HG03175 (cell line): Measurements from ENCODE around the gene GAS5.
"Not testable (repeated sequence)": the region's sequence is repeated elsewhere in the genome, so short reads cannot be mapped to it uniquely, and the experiment has no call there.

Source experiments
- ATAC-seq: cut with Tn5 transposase; IDR thresholded peaks from one replicate; pipeline ENCODE4 v1.9.1; 2021; ENCODE audit warnings: mild to moderate bottlenecking, moderate library complexity; ENCODE audit not compliant: unreplicated experiment

Gene GAS5

GRCh38 chr1:173870252-173871075, 2.7 kb upstream of the GAS5 start:
- peak; percentile 26 for ATAC-seq

DNA sequence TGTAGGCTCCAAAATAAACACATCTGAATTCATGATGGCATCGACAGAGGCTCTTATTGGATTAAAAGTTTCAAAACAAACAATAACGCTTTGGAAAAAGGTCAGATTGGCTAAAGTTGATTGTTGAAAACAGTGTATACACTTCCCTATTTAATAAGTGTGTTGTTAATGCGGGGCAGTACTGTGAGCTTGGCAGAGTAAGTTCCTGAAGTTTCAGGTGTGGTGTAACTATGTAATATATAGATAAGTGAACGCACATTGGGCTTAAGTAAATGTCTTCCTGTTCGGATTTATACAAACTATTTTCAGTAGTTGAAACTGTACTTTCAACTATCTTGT, 1.2 kb upstream of the GAS5 start:
- no peak for ATAC-seq

- peak; percentile 62 for ATAC-seq
These were observed 654 bp upstream of the GAS5 start, which contains the start of gene ZBTB37 for GRCh38 chr1:173868266-173869020. ZBTB37 (plus strand) TSS chr1:173868380; CDS start chr1:173870226, 1,846 bp downstream.

DNA sequence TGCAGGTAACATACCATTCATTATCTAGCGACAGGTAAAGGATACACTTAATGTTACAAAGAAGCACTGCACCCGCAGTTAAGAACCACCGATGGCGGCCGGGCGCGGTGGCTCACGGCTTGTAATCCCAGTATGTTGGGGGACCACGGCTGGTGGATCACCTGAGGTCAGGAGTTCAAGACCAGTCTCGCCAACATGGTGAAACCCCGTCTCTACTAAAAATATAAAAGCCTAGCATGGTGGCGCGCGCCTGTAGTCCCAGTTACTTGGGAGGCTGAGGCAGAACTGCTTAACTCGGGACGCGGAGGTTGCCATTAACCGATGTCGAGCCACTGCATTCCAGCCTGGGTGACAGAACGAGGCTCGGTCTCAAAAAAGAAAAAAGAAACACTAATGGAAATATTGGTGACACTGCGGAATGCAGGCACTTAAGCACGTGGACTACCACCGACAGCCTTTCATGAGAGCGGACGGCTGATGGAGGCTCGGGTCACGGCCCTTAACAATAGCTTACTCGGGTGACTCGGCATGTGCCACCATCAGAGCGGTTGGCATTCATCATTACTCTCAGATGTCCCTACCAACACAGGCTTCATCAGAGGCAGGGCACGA, 542 bp downstream of the GAS5 start:
- ATAC-seq, result no peak

- no peak for ATAC-seq
These were observed 1.2 kb downstream of the GAS5 start for GRCh38 chr1:173866413-173867115.

DNA sequence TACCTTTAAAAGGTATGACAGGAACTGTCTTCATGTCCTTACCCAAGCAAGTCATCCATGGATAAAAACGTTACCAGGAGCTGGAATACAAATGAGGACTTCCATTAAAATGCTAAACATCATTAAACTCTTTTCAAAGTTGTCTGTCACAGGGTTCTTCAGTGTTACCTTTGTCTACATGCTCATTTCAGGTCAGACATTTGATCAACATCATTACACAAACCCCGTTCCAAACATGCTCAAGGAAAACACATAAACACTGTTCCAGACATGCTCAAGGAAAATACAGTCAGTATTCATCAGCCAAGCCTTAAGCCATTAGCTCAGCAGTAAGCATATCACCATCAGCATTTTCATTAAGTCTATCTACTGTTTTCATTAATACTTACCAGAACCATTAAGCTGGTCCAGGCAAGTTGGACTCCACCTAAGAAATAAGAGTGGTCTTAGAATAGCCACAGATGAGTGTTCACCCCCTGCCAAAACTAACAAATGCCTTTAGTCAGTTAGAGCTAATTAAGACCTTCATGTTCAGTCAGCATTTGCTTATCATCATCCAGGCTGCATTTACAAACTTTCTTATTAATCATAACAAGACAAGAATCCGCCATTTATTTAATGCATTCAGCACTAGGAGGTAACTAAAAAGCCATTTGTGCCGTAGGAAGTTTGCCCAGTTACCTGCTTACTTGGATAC, 2.2 kb downstream of the GAS5 start:
- no peak for ATAC-seq

DNA sequence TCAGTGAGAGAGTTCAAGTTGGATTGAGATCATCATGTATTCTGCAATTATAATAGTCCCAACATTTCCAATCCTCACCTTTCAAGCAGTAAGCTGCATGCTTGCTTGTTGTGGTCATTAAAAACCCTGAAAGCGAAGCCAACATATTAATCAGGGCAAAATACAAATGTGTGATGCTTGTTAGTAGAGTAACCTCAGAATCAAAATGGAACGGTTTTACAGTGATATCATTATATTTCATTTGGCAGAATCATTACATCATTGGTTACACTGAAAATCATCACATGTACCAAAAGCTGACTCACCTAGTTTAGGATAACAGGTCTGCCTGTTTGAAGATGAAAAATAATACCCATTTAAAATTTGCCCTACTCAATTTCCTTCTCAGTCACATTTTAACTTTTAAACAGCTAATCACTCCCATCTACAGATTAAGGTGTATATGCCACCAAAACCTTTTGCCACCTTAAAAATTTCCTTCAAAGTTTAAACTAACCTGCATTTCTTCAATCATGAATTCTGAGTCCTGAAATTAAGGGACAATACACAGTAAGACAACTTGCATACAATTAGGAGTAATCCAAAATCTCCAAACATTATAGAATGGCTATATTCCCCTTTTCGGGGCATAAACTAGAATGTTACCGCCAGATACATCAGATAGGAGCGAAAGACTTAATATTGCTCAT, 3.5 kb downstream of the GAS5 start:
- ATAC-seq, result no peak

GRCh38 chr1:173863224-173864161, 4.3 kb downstream of the GAS5 start:
- ATAC-seq, result no peak

GRCh38 chr1:173862769-173863223, 5.0 kb downstream of the GAS5 start:
- no peak for ATAC-seq

DNA sequence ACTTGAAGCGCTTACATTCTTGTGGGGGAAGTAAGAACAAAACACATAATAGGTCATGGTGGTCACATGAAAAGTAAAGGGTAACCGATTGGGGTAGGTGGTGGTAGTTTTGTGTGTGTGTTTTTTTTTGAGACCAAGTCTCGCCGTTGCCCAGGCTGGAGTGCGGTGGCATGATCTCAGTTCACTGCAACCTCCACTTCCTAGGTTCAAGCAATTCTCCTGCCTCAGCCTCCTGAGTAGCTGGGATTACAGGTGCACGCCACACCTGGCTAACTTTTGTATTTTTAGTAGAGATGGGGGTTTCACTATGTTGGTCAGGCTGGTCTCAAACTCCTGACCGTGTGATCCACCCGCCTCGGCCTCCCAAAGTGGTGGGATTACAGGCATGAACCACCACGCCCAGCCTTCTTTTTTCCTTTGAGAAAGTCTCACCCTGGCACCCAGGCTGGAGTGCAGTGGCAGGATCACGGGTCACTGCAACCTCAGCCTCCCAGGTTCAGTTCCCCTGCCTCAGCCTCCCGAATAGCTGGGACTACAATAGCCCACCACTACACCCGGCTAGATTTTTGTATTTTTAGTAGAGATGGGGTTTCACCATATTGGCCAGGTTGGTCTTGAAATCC, 5.5 kb downstream of the GAS5 start:
- ATAC-seq, result not testable (repeated sequence)

DNA sequence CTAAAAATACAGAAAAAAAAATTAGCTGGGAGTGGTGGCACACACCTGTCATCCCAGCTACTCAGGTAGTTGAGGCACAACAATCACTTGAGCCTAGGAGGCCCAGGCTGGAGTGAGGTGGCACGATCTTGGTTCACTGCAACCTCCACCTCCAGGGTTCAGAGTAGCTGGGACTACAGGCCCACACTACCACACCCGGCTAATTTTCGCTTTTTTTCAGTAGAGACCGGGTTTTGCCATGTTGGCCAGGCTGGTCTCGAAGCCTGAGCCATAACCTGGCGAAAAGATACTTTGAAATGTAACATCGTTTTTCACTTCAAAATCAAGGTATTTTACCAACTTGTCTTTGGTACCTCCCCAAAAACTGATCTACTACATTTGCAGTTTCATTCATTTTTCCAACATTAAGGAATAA, 6.1 kb downstream of the GAS5 start:
- no peak for ATAC-seq

DNA sequence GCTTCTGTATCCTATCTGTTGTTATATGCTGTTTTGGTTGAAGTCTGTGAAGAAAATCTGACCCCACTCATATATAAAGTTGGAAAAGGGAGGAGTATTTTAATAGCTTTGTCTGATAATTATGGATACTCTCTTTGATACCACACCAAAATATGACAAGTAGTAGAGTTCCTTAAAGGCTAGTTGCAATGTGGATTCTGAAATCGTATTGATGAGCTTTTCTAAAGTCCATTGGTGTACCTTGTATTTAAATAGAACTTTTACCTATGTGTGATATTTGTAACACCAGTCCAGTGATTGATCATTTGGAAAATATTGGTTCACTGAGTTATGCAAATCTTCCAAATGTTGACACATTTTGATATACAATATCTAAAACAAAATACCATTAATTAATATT, 7.7 kb downstream of the GAS5 start:
- ATAC-seq, result no peak

- not testable (repeated sequence) for ATAC-seq
These were observed 8.2 kb downstream of the GAS5 start for GRCh38 chr1:173859547-173859946.

DNA sequence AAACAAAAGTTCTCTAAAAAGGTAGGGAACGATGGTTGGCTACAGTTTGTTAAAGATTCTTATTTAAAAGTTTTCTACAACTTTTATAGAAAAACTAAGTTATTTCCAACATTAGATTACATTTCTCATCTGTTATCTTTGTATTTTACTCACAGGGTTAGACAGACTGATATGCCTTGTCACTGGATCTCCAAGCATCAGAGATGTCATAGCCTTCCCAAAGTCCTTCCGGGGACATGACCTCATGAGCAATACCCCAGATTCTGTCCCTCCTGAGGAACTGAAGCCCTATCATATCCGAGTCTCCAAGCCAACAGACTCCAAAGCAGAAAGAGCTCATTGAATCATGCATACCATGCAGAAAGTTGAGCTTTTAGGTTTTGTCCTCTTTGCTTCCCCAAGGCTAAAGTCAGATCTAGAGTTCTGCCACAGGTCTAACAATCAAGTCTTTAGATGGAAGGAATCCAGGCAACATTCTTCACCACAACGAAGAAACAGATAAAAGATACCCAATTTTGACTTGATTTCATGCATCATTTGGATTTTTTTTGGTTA, 10.3 kb downstream of the GAS5 start:
- ATAC-seq, result no peak

DNA sequence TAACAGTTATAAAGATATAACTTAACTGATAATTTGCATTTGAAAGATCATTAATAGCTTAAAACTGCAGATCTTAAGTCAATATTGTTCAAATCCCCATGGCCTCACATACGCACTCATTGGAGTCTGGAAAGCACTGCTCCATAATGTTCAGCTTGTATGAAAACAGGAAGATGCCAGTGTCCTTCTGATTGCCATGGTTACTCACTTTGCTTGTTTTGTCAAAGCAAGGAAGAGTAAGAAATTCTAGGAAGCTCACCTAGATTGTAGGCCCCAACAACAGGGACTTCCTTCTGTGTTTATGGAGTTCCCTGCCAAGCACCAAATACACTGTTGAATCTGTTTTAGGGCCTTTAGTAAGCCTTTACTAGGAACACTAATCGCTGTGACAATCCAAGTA, 10.9 kb downstream of the GAS5 start:
- ATAC-seq, result no peak

GRCh38 chr1:173856014-173856413, 11.8 kb downstream of the GAS5 start:
- ATAC-seq, result no peak

- ATAC-seq, result no peak
These were observed 14.7 kb downstream of the GAS5 start for GRCh38 chr1:173853074-173853473.

- ATAC-seq, result no peak
These were observed 15.7 kb downstream of the GAS5 start for GRCh38 chr1:173852105-173852504.
